Pulmonary artery endothelial cell (primary cell): ENCODE data around the gene TCF23. TPM values are rescaled to one million over a fixed set of nuclear protein-coding genes. Genes with fewer than 3 reads are reported as not detected.
"Not testable (repeated sequence)": the region's sequence is repeated elsewhere in the genome, so short reads cannot be mapped to it uniquely, and the experiment has no call there.

Source experiments
- DNase-seq: peaks from one replicate; pipeline ENCODE4 v3.0.0-alpha.2; 2011; ENCODE audit warnings: low read depth, low spot score
- total RNA-seq: library from RNA; depleted of rRNA; stranded (reverse); fragments of >200 nt; gene quantifications from 2 replicates; pipeline ENCODE4 v1.2.3, GENCODE V29; 2014

Gene TCF23
- total RNA-seq: not detected in 2 replicates

DNA sequence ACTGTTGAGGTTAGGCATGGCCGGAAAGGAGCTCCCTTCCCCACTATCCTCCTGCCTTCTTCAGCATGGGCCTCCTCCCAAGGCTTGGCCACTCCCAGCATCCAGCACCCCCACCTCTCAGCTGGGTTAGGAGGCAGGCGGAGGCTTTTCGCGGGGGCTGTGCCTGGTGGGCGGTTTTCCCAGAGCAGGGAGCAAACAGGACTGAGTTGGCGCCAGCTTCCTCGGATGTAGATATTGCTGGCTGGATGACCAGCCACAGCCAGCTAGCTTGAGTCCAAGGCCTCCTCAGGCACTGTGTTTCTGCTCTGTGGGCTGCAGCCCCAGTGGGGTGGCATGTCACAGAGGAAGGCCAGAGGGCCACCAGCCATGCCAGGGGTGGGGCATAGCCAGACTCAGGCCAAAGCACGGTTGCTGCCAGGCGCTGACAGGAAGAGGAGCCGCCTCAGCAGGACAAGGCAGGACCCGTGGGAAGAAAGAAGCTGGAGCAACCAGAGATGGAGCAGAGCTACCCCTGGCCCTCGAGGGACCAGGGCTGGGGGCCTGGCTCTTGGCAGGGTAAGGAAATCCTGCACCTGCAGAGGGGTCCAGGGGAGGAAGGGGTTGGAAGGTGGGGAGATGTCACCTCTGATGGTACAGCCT is at the start of gene TCF23:
Gene TCF23 (plus strand): TSS at position 204 of the 639 bp plus-strand sequence. CDS start 130 bp downstream, at position 334.
- DNase-seq: no peak

DNA sequence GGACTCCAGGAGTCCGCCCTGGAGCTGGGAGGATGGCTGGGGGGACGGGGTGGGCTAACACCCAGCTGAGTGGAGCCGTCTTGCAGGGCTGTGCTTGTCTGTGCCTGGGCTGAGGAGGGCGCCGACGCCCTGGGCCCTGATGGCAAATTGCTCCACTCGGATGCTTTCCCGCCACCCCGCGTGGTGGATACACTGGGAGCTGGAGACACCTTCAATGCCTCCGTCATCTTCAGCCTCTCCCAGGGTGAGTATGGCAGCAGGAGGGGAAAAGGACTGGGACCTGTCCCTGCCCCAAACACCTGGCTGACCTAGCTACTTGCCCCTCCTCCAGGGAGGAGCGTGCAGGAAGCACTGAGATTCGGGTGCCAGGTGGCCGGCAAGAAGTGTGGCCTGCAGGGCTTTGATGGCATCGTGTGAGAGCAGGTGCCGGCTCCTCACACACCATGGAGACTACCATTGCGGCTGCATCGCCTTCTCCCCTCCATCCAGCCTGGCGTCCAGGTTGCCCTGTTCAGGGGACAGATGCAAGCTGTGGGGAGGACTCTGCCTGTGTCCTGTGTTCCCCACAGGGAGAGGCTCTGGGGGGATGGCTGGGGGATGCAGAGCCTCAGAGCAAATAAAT is 49.4 kb upstream of the TCF23 start:
- no peak for DNase-seq

DNA sequence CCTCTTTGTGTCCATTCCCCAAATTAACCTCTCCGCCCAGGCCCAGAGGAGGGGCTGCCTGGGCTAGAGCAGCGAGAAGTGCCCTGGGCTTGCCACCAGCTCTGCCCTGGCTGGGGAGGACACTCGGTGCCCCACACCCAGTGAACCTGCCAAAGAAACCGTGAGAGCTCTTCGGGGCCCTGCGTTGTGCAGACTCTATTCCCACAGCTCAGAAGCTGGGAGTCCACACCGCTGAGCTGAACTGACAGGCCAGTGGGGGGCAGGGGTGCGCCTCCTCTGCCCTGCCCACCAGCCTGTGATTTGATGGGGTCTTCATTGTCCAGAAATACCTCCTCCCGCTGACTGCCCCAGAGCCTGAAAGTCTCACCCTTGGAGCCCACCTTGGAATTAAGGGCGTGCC is 48.8 kb upstream of the TCF23 start:
- no peak for DNase-seq

- no peak for DNase-seq
Observed at GRCh38 chr2:27102329-27102728, 46.5 kb upstream of the TCF23 start.

GRCh38 chr2:27105981-27106380 is 42.8 kb upstream of the TCF23 start:
- DNase-seq: no peak

DNA sequence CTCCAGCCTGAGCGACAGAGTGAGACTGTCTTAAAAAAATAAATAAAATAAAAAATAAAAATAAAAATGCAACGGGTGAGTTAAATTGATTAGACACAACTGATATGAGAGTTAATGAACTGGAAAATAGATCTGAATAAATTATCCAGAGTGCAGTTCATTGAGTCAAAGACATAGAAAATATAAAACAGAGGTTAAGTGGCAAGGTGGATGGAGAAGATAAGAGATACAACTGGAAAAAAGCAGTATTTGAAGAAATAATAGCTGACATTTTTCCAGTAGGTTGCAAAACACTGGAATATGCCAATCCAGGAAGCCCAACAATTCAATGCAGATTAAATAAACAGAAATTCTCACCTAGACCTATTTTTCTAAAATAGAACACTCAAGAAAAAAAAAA is 40.6 kb upstream of the TCF23 start:
- DNase-seq: no peak

GRCh38 chr2:27109083-27109482 is 39.7 kb upstream of the TCF23 start:
- DNase-seq: no peak

DNA sequence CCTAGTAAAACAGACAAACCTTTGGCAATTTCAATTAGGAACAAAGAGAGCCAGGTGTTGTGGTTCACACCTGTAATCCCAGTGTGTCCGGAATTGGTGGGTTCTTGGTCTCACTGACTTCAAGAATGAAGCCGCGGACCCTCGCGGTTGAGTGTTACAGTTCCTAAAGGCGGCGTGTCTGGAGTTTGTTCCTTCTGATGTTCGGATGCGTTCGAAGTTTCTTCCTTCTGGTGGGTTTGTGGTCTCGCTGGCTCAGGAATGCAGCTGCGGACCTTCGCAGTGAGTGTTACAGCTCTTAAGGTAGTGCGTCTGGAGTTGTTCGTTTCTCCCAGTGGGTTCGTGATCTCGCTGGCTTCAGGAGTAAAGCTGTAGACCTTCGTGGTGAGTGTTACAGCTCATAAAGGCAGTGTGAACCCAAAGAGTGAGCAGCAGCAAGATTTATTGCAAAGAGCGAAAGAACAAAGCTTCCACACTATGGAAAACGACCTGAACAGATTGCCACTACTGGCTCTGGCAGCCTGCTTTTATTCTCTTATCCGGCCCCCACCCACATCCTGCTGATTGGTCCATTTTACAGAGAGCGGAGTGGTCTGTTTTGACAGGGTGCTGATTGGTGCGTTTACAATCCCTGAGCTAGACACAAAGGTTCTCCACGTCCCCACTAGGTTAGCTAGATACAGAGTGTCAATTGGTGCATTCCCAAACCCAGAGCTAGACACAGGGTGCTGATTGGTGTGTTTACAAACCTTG is 38.0 kb upstream of the TCF23 start:
- DNase-seq: not testable (repeated sequence)

- not testable (repeated sequence) for DNase-seq
Observed at GRCh38 chr2:27111392-27112078, 37.3 kb upstream of the TCF23 start.

GRCh38 chr2:27115519-27115918 is 33.3 kb upstream of the TCF23 start:
- DNase-seq: no peak

- no peak for DNase-seq
Observed at GRCh38 chr2:27117995-27118524, 30.7 kb upstream of the TCF23 start.

DNA sequence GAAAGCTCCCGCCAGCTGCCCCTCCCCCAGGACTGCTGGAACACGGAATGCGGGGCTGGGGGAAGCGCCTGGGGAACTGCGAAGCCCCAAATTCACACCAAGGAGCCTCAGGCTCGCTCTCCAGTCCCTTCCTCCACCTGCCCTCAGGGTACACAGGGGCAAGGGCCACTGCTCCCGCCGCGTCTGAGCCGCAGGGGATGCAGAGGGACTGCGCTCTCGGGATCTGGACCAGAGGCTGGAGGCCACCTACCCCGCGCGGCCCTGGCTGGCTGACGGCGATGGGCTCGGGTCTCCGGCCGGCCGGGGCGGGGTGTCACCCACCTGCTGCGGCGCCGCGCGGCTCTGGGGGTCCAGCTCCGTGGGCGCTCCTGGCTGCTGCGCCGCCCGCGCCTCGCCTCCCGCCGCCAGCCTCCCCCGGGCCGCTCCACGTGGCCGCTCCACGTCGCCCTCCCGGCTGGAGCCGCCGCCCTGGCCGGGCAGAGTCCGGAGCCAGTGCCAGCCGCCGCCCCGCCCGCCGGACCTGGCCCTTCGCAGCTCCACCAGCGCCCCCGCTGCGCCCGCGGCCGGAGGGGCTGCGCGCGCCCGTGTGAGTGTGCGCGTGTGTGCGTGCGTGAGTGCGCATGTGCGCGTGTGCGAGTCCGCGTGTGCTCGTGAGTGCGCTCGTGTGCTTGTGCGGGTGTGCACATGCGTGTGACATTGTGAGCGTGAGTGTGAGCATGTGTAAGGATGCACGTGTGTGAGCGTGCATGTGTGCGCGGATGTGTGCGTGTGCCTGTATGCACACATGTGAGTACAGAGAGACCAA is 30.1 kb upstream of the TCF23 start, which contains the start of gene CGREF1:
Gene CGREF1 (minus strand): TSS at position 604 of the 805 bp plus-strand sequence. CDS start 14,762 bp downstream, outside the sequence.
- DNase-seq: no peak

DNA sequence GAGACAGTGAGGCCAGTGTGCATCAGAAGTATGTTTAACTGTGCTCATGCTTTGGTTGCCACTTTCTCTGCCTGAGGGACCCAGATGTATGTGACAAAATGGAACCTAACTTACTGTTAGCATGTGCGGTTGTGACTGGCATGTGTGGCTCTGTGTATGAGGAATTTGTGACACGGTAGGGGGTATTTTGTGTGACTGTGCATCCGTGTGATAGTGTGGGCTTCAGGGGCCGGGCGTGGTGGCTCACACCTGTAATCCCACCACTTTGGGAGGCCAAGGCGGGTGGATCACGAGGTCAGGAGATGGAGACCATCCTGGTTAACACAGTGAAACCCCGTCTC is 29.5 kb upstream of the TCF23 start:
- DNase-seq: not testable (repeated sequence)

DNA sequence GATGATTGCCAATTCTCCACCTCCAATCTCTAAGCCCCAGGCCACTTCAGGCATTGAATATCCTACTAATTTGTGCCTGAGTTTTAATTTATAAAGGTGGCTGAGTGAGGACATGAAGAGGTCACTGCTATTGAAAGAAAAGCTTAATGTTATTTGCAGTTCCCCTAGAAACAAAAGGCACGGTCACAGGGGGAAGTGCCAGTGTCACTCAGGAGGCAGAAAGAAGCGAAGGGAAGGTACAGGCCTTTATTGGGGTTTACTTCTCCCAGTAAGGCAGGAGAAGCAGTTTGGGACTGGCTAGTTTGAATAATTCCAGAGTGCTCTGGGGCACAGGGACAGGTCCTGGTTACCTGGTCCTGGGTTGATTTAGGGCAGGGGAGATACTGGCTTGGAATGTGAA is 26.9 kb upstream of the TCF23 start:
- DNase-seq: no peak

DNA sequence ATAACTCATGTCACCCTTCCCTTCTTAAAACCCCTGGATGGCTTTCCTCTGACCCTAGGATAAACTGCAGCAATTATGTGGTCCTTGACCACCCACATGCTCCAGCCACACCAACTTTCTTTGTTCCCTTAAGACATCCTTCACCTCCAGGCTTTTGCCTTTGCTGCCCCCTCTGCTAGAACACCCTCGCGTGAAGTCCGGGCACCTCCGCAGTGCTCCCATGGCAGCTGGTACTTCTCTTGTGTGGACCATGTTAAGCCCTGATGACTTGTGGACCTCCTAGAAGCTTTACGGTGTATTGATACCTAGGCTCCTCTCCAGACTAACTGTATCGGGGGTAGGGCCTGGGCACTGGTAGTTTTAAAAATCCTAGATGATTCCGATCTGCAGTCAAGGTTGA is 26.0 kb upstream of the TCF23 start:
- DNase-seq: no peak

- no peak for DNase-seq
Observed at GRCh38 chr2:27123302-27124150, 25.3 kb upstream of the TCF23 start, which contains the start of gene ABHD1. ABHD1 (plus strand) TSS chr2:27123815; CDS start chr2:27123949, 134 bp downstream.

GRCh38 chr2:27125104-27125503 is 23.7 kb upstream of the TCF23 start:
- no peak for DNase-seq

DNA sequence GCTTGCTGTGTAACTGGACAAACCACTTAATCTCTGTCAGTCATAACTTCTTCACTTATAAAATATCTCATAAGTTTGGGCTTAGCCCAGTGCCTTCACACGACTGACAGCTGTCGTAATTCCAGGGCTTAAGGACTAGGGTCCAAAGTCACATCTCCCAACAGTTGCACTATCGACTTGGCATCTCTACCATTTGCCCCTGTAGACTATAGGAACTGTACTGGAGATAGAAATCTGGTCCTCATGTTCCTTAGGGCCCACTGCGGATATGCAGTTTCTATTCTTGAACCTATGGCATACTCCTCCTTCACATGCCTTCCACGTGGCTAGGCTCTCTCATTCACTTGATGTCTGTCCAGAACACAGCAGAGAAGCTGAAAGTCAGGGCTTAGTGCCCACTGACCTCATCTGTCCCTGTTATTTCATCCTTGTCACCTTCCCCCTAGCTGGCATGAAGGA is 22.5 kb upstream of the TCF23 start:
- DNase-seq: no peak

GRCh38 chr2:27127883-27128667 is 20.7 kb upstream of the TCF23 start:
- DNase-seq: no peak
